Peyer's patch (tissue), 4 donors: Measurements from ENCODE around the gene KDELR3.

ENCODE experiments used
- CTCF ChIP-seq, 6 experiments: fragments of 450-650 bp in 4 of 6; fragments of 200-600 bp in 2 of 6; sonication (generic) in 1 of 6; IDR thresholded peaks; one replicate each; pipeline ENCODE4 v1.5.1; 2017 to 2019; ENCODE audit warnings: antibody characterized with exemption in 6 of 6, mild to moderate bottlenecking in 3 of 6, moderate library complexity in 1 of 6
- POLR2A ChIP-seq, 2 donors: fragments of 450-650 bp; IDR thresholded peaks; one replicate each; pipeline ENCODE4 v1.5.1; 2017; ENCODE audit warnings: antibody characterized with exemption in 2 of 2, mild to moderate bottlenecking in 2 of 2, moderate library complexity in 2 of 2

- no peak for TF ChIP-seq CTCF (IDR thresholded peaks at IDR 0.05)
- TF ChIP-seq POLR2A (IDR thresholded peaks at IDR 0.05): no peak
Observed at GRCh38 chr22:38431266-38432010, 36.5 kb upstream of the KDELR3 start.
